Stimulated activated CD8-positive, alpha-beta memory T cell treated with anti-CD3 and anti-CD28 coated beads, Interleukin-15, amount 100 ng/mL, for 48 hours (primary cell): ENCODE results near the gene TXNL4B.

Experiments
- DNase-seq, 2 donors: peaks; one replicate each; pipeline ENCODE4 v3.0.0-alpha.2; 2020; ENCODE audit warnings: low read depth in 2 of 2

Gene TXNL4B

GRCh38 chr16:72093448-72094265, at the start of gene TXNL4B, which contains the start of gene DHX38:
TXNL4B (minus strand) TSS chr16:72093620; CDS start chr16:72090749, 2,871 bp downstream.
DHX38 (plus strand) TSS chr16:72093847; CDS start chr16:72096158, 2,311 bp downstream.
- DNase-seq: peak; percentile 87 to 89

GRCh38 chr16:72142476-72142875, 49.1 kb upstream of the TXNL4B start:
- DNase-seq: no peak

- DNase-seq: no peak
These were observed 46.5 kb upstream of the TXNL4B start for GRCh38 chr16:72139908-72140307.

- no peak for DNase-seq
These were observed 44.7 kb upstream of the TXNL4B start for GRCh38 chr16:72138064-72138572.

GRCh38 chr16:72137380-72138063, 44.1 kb upstream of the TXNL4B start:
- no peak for DNase-seq

DNA sequence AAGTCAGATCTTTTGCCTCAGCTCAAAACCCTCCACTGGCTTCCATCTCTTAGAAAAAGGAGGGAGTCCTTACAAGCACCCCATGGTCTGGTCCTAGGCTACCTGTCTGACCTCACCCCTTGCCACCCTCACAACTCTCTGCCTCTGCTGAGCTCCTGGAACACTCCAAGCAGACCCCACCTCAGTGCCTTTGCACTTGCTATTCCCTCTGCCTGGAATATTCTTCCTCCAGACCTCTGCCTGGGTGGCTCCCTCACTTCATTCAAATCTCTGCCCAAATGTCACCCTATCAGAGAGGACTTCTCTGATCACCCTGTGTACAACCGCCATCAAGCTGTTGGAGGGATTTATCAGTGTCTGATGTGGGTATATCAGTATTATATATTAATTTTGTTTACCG, 41.1 kb upstream of the TXNL4B start:
- no peak for DNase-seq

- no peak for DNase-seq
These were observed 39.3 kb upstream of the TXNL4B start for GRCh38 chr16:72132726-72133125.

DNA sequence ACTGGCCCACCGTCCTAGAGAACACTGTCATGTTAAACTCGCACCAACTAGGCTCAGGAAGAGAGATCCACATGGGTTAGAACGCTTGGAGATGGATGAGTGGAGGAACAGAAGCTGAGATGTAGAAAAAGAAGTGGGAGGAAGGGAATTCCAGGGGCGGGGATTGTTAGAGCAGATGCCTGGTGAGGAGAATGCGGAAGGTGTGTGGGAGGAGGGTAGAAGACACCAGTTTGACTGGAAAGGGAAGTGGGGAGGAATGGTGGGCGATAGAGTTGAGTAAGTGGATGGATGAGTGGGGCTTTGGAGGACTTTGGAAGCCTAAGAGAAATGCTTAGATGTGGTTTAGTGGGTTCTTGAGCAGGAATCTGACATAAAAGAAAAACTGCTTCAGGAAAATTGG, 37.6 kb upstream of the TXNL4B start:
- DNase-seq: no peak

DNA sequence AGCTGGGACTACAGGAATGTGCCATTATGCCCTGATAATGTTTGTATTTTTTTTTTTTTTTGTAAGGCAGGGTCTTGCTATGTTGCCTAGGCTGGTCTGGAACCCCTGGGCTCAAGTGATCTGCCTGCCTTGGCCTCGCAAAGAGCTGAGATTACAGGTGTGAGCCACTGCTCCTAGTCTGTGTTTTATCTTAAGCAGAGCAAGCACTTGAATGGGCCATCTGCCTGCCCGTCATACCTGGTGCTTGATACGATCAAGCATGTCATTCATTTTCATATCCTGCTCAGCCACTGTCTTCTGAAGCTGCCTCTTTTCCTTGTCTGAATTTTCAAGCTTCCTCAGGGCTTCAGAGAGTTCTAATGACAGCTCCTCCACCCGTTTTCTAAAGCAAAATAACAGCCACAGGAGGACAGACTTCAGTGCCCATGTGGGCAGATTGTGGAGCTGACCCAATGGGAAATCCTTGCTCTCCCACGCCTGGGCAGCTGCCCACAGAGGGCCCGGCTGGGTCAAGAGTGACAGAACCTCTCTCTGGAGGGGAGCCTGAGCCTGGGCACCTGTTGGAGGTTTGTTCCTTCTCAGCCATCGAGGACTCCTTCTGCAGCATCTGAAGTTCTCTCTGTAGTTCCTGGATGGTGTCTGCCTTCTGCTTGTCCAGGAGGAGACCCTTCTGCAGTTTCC, 36.7 kb upstream of the TXNL4B start:
- DNase-seq: no peak

DNA sequence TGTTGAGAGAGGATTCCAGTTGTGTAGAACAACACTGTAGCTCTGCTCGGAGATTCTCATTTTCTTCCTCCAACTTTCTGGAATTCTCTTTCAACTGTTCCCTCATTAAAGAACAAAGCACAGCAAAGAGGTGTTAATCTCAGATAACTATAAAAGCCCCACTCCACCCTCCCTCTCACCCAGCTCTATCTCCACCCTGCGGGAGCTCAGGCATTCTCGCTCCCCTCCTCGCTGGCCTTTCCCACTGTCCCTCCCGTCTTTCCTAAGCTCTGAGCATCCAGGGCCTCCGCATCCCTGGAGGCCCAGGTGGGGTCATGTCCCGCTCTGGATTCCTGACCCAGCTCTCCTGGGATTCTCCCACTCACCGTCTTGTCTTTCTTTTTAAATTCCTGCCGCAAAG, 35.3 kb upstream of the TXNL4B start:
- no peak for DNase-seq

DNA sequence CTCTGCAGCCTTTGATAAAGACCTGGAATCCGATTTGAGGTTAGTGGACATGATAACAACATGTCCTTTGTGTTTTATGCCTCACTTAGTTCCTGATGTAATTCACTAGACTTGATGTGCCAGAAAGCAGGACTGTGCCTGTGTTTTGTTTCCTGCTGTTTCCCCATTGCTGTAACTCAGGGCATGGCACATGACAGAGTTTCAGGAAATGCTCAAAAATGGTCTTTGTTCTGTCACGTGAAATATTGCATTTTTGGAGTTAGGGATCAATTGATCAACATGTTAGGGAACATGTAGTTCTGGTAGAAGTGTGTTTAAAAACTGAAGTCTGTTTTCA, 33.0 kb upstream of the TXNL4B start:
- DNase-seq: no peak

DNA sequence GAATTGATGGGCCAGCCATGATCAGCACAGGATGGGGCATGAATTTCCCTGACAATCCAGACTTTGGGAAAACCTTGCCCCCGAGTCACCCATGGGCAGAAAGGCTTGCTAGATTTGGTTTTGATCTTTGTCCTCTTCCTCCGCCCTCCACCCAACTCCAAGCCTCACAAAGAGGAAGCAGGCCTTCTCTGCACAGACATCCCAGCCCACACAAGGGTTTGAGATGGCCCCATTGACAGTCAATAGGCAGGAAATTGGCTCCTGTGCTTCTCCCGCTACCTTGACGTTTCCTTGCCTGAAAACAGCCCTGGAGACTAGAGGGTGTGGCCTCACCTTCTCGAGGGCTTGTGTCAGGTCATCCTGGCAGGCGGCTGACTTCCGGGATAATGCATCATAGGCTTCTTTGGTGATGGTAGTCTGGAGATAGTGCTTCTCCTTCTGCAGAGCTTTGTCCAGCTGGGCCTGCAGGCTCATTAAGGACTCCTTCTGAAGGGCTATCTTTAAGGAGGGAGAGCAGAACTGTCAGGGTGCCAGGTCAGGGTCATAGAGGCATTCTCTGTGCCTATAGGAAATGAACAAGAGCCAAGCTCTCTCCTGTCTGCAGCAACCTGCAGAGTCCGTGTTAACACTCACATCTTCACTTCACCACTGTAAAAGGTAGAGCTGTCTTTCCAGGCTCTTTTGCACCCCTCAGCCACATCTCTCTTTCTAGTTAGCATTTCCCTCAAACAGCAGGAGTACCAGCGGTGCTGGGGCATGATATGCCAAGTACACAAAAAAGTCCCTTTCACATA, 32.4 kb upstream of the TXNL4B start:
- no peak for DNase-seq

DNA sequence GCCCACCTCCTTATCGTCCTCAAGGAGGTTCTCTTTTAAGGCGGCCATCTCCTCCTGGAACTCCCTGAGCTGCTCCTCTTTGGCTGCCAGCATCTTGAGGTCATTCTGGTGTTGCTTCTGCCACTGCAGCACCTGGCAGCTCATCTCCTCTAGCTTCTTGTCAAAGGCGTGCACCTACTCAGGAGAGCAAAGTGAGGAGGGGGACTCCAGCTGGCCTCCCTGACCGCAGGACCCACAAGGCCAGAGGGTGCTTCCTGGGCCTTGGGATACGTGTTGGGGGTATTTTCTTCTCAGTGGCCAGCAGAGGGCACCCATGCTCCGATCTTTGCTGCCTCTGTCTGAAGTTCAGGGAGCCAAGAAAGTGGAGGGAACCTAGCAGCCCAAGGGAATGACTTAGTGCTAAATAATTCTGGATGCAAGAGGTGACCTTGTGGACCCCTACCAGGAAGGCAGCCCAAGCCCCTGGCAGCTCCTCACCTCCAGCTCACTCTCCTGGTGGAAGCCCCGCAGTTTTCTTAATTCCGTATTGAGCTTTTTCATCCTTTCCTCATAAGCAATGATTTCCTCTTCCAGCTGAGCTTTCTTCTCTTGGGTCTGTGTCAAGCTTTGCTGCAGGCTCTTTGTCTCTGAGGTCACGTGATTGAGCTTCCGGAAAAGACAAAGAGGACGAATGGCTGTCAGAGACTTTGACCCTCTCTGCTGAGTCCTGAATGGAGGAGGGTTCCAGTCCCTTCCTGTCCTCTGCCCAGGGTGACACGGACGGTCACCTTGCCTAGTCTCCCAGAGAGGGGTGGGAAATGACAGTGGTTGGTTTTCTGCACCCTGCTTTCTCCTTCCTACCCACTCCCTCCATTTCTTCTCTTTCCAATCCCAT, 31.6 kb upstream of the TXNL4B start:
- peak; percentile 14 to 34 for DNase-seq

DNA sequence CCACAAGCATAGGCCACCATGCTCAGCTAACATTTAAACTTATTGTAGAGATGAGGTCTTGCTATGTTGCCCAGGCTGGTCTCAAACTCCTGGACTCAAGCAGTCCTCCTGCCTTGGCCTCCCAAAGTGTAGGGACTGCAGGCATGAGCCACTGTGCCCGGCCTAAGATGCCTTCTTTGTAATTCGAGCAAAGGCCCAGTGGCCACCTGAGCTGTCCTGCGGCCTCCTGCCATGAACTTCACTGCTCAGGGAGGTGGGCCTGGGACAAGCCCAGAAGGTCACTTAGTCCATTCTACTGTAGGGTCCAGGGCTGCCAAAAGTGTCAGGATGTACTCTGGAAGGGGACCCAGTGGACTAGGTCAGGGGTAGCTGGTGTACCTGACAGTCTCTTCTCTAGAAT, 30.7 kb upstream of the TXNL4B start:
- DNase-seq: no peak

- DNase-seq: no peak
These were observed 30.0 kb upstream of the TXNL4B start for GRCh38 chr16:72123426-72123825.

DNA sequence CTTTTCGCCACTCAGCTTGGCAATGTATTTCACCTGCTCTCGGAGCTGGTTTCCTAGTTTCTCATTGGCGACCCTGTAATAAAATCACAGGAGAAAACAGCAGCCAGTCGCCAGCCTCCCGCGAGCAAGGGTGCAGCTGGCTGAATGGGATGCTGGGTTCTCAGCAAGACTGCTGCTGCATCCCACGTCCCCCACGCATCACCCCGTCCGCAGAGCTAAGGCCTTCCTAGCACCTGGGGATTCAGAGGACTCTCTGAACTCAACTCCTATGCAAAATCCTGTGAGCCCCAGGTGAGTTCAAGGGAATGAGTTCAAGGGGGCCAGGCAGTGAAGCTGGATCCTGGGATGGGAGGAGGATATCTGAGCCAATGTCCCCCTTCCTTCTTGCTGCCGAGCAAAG, 29.5 kb upstream of the TXNL4B start:
- no peak for DNase-seq

DNA sequence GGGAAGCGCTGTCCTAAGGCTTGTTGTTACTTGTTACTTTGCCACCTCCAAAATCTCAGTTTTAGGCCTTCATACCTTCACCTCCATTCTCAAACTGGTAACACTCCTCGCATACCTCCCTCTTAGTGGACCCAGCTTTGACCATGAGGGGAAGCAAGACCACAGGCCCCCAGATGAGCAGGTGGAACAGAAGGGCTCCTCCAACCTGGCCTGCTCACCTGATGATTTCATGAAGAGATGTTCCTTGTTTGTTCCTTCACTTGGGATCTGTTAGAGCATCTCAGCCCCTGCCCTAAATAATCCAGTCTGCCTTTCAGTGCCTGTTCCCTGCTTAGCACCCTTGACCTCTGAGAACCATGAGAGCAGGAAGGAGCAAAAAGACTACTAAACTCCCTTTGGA, 28.9 kb upstream of the TXNL4B start:
- no peak for DNase-seq

- no peak for DNase-seq
These were observed 26.6 kb upstream of the TXNL4B start for GRCh38 chr16:72120026-72120425.

DNA sequence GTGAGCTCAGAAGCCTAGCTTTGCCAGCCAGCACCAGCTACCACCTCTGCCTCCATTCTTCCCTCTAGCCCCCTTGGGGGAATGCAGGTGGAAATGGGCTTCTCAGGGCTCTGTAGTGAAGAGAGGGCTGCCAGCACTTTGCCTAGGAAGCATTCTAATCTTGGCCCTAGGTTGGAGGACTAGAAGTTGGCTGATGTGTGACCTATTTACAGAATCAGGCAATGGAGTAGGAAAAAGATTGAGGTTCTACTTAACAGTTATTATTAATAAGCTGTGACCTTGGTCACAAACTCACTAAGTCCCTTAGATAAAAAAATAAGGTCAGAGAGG, 20.2 kb upstream of the TXNL4B start:
- no peak for DNase-seq

GRCh38 chr16:72112906-72113615, 19.6 kb upstream of the TXNL4B start:
- no peak for DNase-seq
